SK-N-MC (cell line): ENCODE data around the gene TVP23A.

Experiments used
- EZH2 ChIP-seq: fragments of 200-600 bp; sonication (generic); IDR thresholded peaks from one replicate; pipeline ENCODE4 v1.6.1; 2017; ENCODE audit warnings: antibody characterized with exemption
- POLR2AphosphoS5 ChIP-seq: IDR thresholded peaks from 2 replicates; pipeline ENCODE4 v1.6.1; 2012; ENCODE audit warnings: mild to moderate bottlenecking, low read depth, low read length, borderline replicate concordance

- TF ChIP-seq EZH2 (no peak), POLR2AphosphoS5 (no peak)
Observed at GRCh38 chr16:10862438-10862837, 43.8 kb upstream of the TVP23A start.
